Measurements from ENCODE around the gene MACROD2.

The MACROD2 gene

GRCh38 chr20:15925376-15925775 is 1930.1 kb downstream of the MACROD2 start (continued):
- no peak for TF ChIP-seq ZNF324 (tag by site-specific recombination; IDR thresholded peaks at IDR 0.05)

- CTCF ChIA-PET = interaction anchor here (0.6 to 0.7 kb wide), 2 partner anchors 218 to 1502 kb away, joined by 3 read pairs; no protein-coding TSS in a partner anchor
These were observed 1932.8 kb downstream of the MACROD2 start for GRCh38 chr20:15927893-15928650.

More at GRCh38 chr20:15927893-15928650, 1932.8 kb downstream of the MACROD2 start:
- Histone ChIP-seq H3K4me3 (ENCODE audit: low read depth, low read length) (no peak overlapping the region), H3K9me3 (ENCODE audit: control insufficient read depth, insufficient read depth, low read depth, low read length) (no peaks in the 10 kb centered on the region), H3K4me1 (ENCODE audit: control insufficient read depth, insufficient read depth, low read length) (no peaks in the 10 kb centered on the region), H3K36me3 (ENCODE audit: control insufficient read depth in 2 of 2, insufficient read depth in 1 of 2, low read length in 2 of 2) (no peaks in the 10 kb centered on the region), H3K27ac (ENCODE audit: extremely low read depth, low read depth, low read length) (no peak overlapping the region)
- TF ChIP-seq ZNF560 (tag by site-specific recombination; IDR thresholded peaks at IDR 0.05; ENCODE audit: borderline replicate concordance) = no peak
- no peak for TF ChIP-seq MYNN (tag by site-specific recombination; IDR thresholded peaks at IDR 0.05; ENCODE audit: borderline replicate concordance)
- TF ChIP-seq ZNF280D (tag by site-specific recombination; IDR thresholded peaks at IDR 0.05) = no peak
- TF ChIP-seq ZNF658 (tag by site-specific recombination; IDR thresholded peaks at IDR 0.05) = no peak
- no peak for TF ChIP-seq RBAK (tag by site-specific recombination; IDR thresholded peaks at IDR 0.05)
- no peak for TF ChIP-seq ZBTB44 (tag by site-specific recombination; IDR thresholded peaks at IDR 0.05)
- no peak for TF ChIP-seq BCL11A (tag by site-specific recombination; IDR thresholded peaks at IDR 0.05; ENCODE audit: low read depth)
- no peak for TF ChIP-seq ELK4 (IDR thresholded peaks at IDR 0.05; ENCODE audit: borderline replicate concordance, low read depth, low read length)
- TF ChIP-seq SCRT1 (tag by site-specific recombination; IDR thresholded peaks at IDR 0.05; ENCODE audit: borderline replicate concordance) = no peak
- TF ChIP-seq KLF10 (tag by site-specific recombination; IDR thresholded peaks at IDR 0.05) = no peak
- no peak for TF ChIP-seq ZNF280C (tag by site-specific recombination; IDR thresholded peaks at IDR 0.05)
- no peak for TF ChIP-seq PRDM1 (tag by site-specific recombination; IDR thresholded peaks at IDR 0.05)
- no peak for TF ChIP-seq ZBTB10 (tag by site-specific recombination; IDR thresholded peaks at IDR 0.05)
- TF ChIP-seq GLI2 (tag by site-specific recombination; IDR thresholded peaks at IDR 0.05; ENCODE audit: borderline replicate concordance, low read depth) = no peak
- no peak for TF ChIP-seq KLF7 (tag by site-specific recombination; IDR thresholded peaks at IDR 0.05; ENCODE audit: borderline replicate concordance)
- no peak for TF ChIP-seq ZNF610 (tag by site-specific recombination; IDR thresholded peaks at IDR 0.05; ENCODE audit: borderline replicate concordance)
- TF ChIP-seq WT1 (tag by site-specific recombination; IDR thresholded peaks at IDR 0.05) = no peak
- no peak for TF ChIP-seq ZNF768 (tag by site-specific recombination; IDR thresholded peaks at IDR 0.05)
- TF ChIP-seq ZNF785 (tag by site-specific recombination; IDR thresholded peaks at IDR 0.05) = no peak
- POLR2A ChIA-PET = no interaction called here
